Endothelial cell of umbilical vein (primary cell): ENCODE results near the gene VTI1A. TPM values are rescaled to one million over a fixed set of nuclear protein-coding genes. Genes with fewer than 3 reads are reported as not detected.

Source experiments
- BruUV-seq: library from RNA; stranded (reverse); fragments of 400-500 nt; replicated peaks from 2 replicates; lab custom pipeline; 2021; lab: Mats Ljungman, UMichigan
- CTCF ChIA-PET: fragments of 300-600, 350-600 bp; sonication (Branson Sonifier 250); formaldehyde crosslinking; loops from one replicate; lab custom pipeline; 2021; ENCODE audit warnings: antibody characterized with exemption, inconsistent platforms; lab: Charles Lee
- POLR2A ChIA-PET: fragments of 300-600, 350-600 bp; sonication (Branson Sonifier 250); formaldehyde crosslinking; loops from one replicate; lab custom pipeline; 2021; ENCODE audit warnings: antibody characterized with exemption, inconsistent platforms; lab: Charles Lee
- DNase-seq: peaks from one replicate; pipeline ENCODE4 v3.0.0-alpha.2; 2011; ENCODE audit warnings: low read depth, low spot score
- FAIRE-seq: peaks from 2 replicates; lab custom pipeline; 2011; peaks lifted over from hg19 to GRCh38; lab: Jason Lieb, UNC
- H2AFZ ChIP-seq: 2 replicates; pipeline ENCODE4 v1.6.0; 2012; ENCODE audit warnings: low read depth, low read length, control low read depth, inconsistent platforms
- H3K27ac ChIP-seq: 2 replicates; pipeline ENCODE4 v1.5.1; 2011; ENCODE audit warnings: low read depth, mild to moderate bottlenecking, control low read depth, low read length, moderate library complexity; ENCODE audit not compliant: insufficient read depth
- H3K27me3 ChIP-seq, 2 experiments: 2 replicates each; pipeline versions ENCODE4 v1.6.0 to v1.6.1; 2011; ENCODE audit warnings: low read length in 2 of 2, mixed read lengths in 1 of 2; ENCODE audit not compliant: control insufficient read depth in 2 of 2, insufficient read depth in 2 of 2
- H3K36me3 ChIP-seq, 2 experiments: 2 replicates in 1 of 2; 3 replicates in 1 of 2; pipeline ENCODE4 v1.5.1; 2011; ENCODE audit warnings: low read length in 2 of 2, mild to moderate bottlenecking in 1 of 2, moderate library complexity in 1 of 2; ENCODE audit not compliant: control insufficient read depth in 2 of 2, insufficient read depth in 2 of 2; ENCODE audit errors: extremely low read depth in 1 of 2
- H3K4me1 ChIP-seq: 3 replicates; pipeline ENCODE4 v1.5.1; 2011; ENCODE audit warnings: mild to moderate bottlenecking, low read length; ENCODE audit not compliant: control insufficient read depth, insufficient read depth; ENCODE audit errors: extremely low read depth
- H3K4me2 ChIP-seq: 2 replicates; pipeline ENCODE4 v1.6.1; 2011; ENCODE audit warnings: low read length, control low read depth, mixed read lengths; ENCODE audit not compliant: insufficient read depth
- H3K4me3 ChIP-seq, 3 experiments: fragments of 200-600 bp in 1 of 3; sonication (generic), shearing (Covaris generic) in 1 of 3; replicated peaks in 1 of 3; 2 replicates each; pipeline ENCODE4 v1.5.1; 2011 to 2016; ENCODE audit warnings: control low read depth in 3 of 3, low read length in 3 of 3, mild to moderate bottlenecking in 2 of 3, inconsistent platforms in 1 of 3, low read depth in 1 of 3, moderate library complexity in 1 of 3; ENCODE audit not compliant: insufficient read depth in 1 of 3
- H3K79me2 ChIP-seq: 2 replicates; pipeline ENCODE4 v1.6.0; 2012; ENCODE audit warnings: low read length, inconsistent platforms; ENCODE audit not compliant: control insufficient read depth, insufficient read depth
- H3K9ac ChIP-seq: replicated peaks from 2 replicates; pipeline ENCODE3; 2011; ENCODE audit warnings: low read length, control low read depth; ENCODE audit not compliant: insufficient read depth; ENCODE audit errors: extremely low read depth
- H3K9me1 ChIP-seq: replicated peaks from 3 replicates; pipeline ENCODE4 v1.6.0; 2011; ENCODE audit warnings: mild to moderate bottlenecking, low read length; ENCODE audit not compliant: control insufficient read depth, insufficient read depth; ENCODE audit errors: extremely low read depth
- H3K9me3 ChIP-seq: replicated peaks from 2 replicates; pipeline ENCODE4 v1.5.1; 2012; ENCODE audit warnings: low read length, inconsistent platforms; ENCODE audit not compliant: control insufficient read depth, insufficient read depth
- H4K20me1 ChIP-seq: replicated peaks from 2 replicates; pipeline ENCODE3; 2011; ENCODE audit warnings: mild to moderate bottlenecking, low read length; ENCODE audit not compliant: control insufficient read depth, insufficient read depth; ENCODE audit errors: extremely low read depth
- CTCF ChIP-seq, 2 donors: IDR thresholded peaks; 1 replicate in 1 of 2; 2 replicates in 1 of 2; pipeline ENCODE4 v1.5.1; 2011; ENCODE audit warnings: low read length in 2 of 2, mild to moderate bottlenecking in 2 of 2, moderate library complexity in 2 of 2, control low read depth in 1 of 2, inconsistent platforms in 1 of 2, low read depth in 1 of 2; ENCODE audit not compliant: insufficient read depth in 1 of 2; ENCODE audit errors: extremely low read depth in 1 of 2
- EZH2 ChIP-seq: IDR thresholded peaks from 2 replicates; pipeline ENCODE4 v1.6.1; 2012; ENCODE audit warnings: borderline replicate concordance, low read depth, mild to moderate bottlenecking, moderate library complexity, low read length, inconsistent platforms; ENCODE audit not compliant: severe bottlenecking
- FOS ChIP-seq: IDR thresholded peaks from 2 replicates; pipeline ENCODE4 v1.6.1; 2011; ENCODE audit warnings: mild to moderate bottlenecking, low read length, moderate library complexity, borderline replicate concordance; ENCODE audit not compliant: insufficient read depth
- GATA2 ChIP-seq: IDR thresholded peaks from 2 replicates; pipeline ENCODE4 v1.7.0; 2011; ENCODE audit warnings: low read depth, mild to moderate bottlenecking, moderate library complexity, mixed read lengths, low read length; ENCODE audit not compliant: insufficient read length, insufficient read depth
- JUN ChIP-seq: IDR thresholded peaks from 2 replicates; pipeline ENCODE4 v1.6.1; 2011; ENCODE audit warnings: borderline replicate concordance, low read depth; ENCODE audit not compliant: insufficient read length, insufficient read depth
- MAX ChIP-seq: IDR thresholded peaks from 2 replicates; pipeline ENCODE4 v1.6.1; 2011; ENCODE audit not compliant: insufficient read depth, insufficient read length
- MYC ChIP-seq: IDR thresholded peaks from one replicate; pipeline ENCODE4 v1.6.1; 2011; ENCODE audit warnings: mild to moderate bottlenecking, low read depth, low read length
- POLR2A ChIP-seq: IDR thresholded peaks from 2 replicates; pipeline ENCODE4 v1.6.1; 2012; ENCODE audit warnings: low read depth, mild to moderate bottlenecking, control low read depth, low read length
- POLR2AphosphoS5 ChIP-seq: IDR thresholded peaks from 2 replicates; pipeline ENCODE4 v1.6.1; 2012; ENCODE audit warnings: low read depth, mild to moderate bottlenecking, control low read depth, low read length, moderate library complexity; ENCODE audit not compliant: insufficient read depth
- dilution Hi-C: fragments of 300-500 bp; cut with MboI; formaldehyde crosslinking; loops from one replicate; pipeline ENCODE4 v1.15.0; 2019; ENCODE audit warnings: low sequenced_read_pairs; ENCODE audit not compliant: extremely low pct_ligation_motif_present
- intact Hi-C: fragments of 100-400 bp; cut with micrococcal nuclease; formaldehyde crosslinking; loops from one replicate; pipeline ENCODE4 v1.10.0; 2022
- polyA plus RNA-seq, 4 experiments: library from polyadenylated mRNA; depleted of rRNA in 3 of 4; stranded (reverse) in 3 of 4; unstranded in 1 of 4; fragments of >200 nt; gene quantifications; 2 replicates each; pipeline versions ENCODE4 v1.2.1 to v1.2.3, GENCODE V29; 2011 to 2012; ENCODE audit warnings: missing spikeins in 1 of 4
- total RNA-seq: library from RNA; stranded (reverse); gene quantifications from 2 replicates; pipeline ENCODE4 v1.2.3, GENCODE V29; 2021

VTI1A gene
- total and polyA plus RNA-seq, 2 donors (not counting 3 experiments of a cell fraction or from before 2014, with no cell fraction given), result 10.8 to 35.6 TPM

- POLR2A ChIA-PET, result no interaction called here
- no peaks in the 10 kb centered on the region for H3K36me3 ChIP-seq
- H3K27ac ChIP-seq, result no peak overlapping the region
- intact Hi-C loops, result no loop called here
- no peak overlapping the region for H3K4me3 ChIP-seq
- H3K9me1 ChIP-seq, result no peaks in the 10 kb centered on the region
- H3K27me3 ChIP-seq, result no peaks in the 10 kb centered on the region
- dilution Hi-C loops, result no loop called here
- no peak overlapping the region for H2AFZ ChIP-seq
- no peaks in the 10 kb centered on the region for H4K20me1 ChIP-seq
- H3K79me2 ChIP-seq, result no peaks in the 10 kb centered on the region
- no peak for FAIRE-seq
- H3K9ac ChIP-seq, result no peak overlapping the region
- H3K9me3 ChIP-seq, result no peaks in the 10 kb centered on the region
- DNase-seq, result no peak
- CTCF ChIA-PET, result interaction anchor here (1.2 kb wide), 1 partner anchor 9 kb away, joined by 3 read pairs; no protein-coding TSS in a partner anchor
- TF ChIP-seq MAX, result no peak
- TF ChIP-seq MYC, result no peak
- no peak for TF ChIP-seq GATA2
- TF ChIP-seq POLR2A, result no peak
- TF ChIP-seq POLR2AphosphoS5, result no peak
- no peak for TF ChIP-seq FOS
- no peak for TF ChIP-seq CTCF (IDR thresholded peaks at IDR 0.05; ENCODE audit: extremely low read depth in 1 of 2, insufficient read depth in 1 of 2, low read depth in 1 of 2, low read length in 2 of 2)
- no peak for TF ChIP-seq JUN
- no peak for TF ChIP-seq EZH2
- H3K4me1 ChIP-seq, result no peaks in the 10 kb centered on the region
- BruUV-seq, result no TSS peak
- no peak overlapping the region for H3K4me2 ChIP-seq
Measured at GRCh38 chr10:112619556-112619955, 172.5 kb downstream of the VTI1A start.
